Measurements from ENCODE around the gene NPFFR1.

Gene NPFFR1

GRCh38 chr10:70283445-70284399 lies at the start of gene NPFFR1:
TSS of gene NPFFR1 (minus strand) at chr10:70284004. CDS start at chr10:70283676, 328 bp downstream.
- no peak for DNase-seq

GRCh38 chr10:70333268-70333667 lies 49.5 kb upstream of the NPFFR1 start:
- no peak for DNase-seq

GRCh38 chr10:70331486-70332268 lies 47.9 kb upstream of the NPFFR1 start:
- DNase-seq = peak; percentile 34

GRCh38 chr10:70331160-70331485 lies 47.3 kb upstream of the NPFFR1 start:
- DNase-seq = no peak

- no peak for DNase-seq
Measured at GRCh38 chr10:70330671-70331070, 46.9 kb upstream of the NPFFR1 start.

GRCh38 chr10:70328967-70329366 lies 45.2 kb upstream of the NPFFR1 start:
- no peak for DNase-seq

GRCh38 chr10:70328018-70328417 lies 44.2 kb upstream of the NPFFR1 start:
- DNase-seq = no peak

GRCh38 chr10:70324951-70325781 lies 41.4 kb upstream of the NPFFR1 start:
- no peak for DNase-seq

- DNase-seq = no peak
Measured at GRCh38 chr10:70324339-70324861, 40.6 kb upstream of the NPFFR1 start.

GRCh38 chr10:70323697-70324338 lies 40.0 kb upstream of the NPFFR1 start:
- DNase-seq = no peak

- peak; percentile 17 for DNase-seq
Measured at GRCh38 chr10:70323138-70323696, 39.4 kb upstream of the NPFFR1 start.

GRCh38 chr10:70321897-70322890 lies 38.4 kb upstream of the NPFFR1 start:
- no peak for DNase-seq

GRCh38 chr10:70321233-70321632 lies 37.4 kb upstream of the NPFFR1 start:
- DNase-seq = no peak

GRCh38 chr10:70320751-70321150 lies 36.9 kb upstream of the NPFFR1 start:
- no peak for DNase-seq

GRCh38 chr10:70319824-70320223 lies 36.0 kb upstream of the NPFFR1 start:
- DNase-seq = no peak

GRCh38 chr10:70319183-70319582 lies 35.4 kb upstream of the NPFFR1 start:
- DNase-seq = no peak

GRCh38 chr10:70317943-70318318 lies 34.1 kb upstream of the NPFFR1 start:
- DNase-seq = no peak

GRCh38 chr10:70317272-70317942 lies 33.6 kb upstream of the NPFFR1 start:
- no peak for DNase-seq

- no peak for DNase-seq
Measured at GRCh38 chr10:70315815-70316214, 32.0 kb upstream of the NPFFR1 start.

- DNase-seq = no peak
Measured at GRCh38 chr10:70315276-70315675, 31.5 kb upstream of the NPFFR1 start.

Measured in activated CD4-positive, alpha-beta T cell treated with anti-CD3 and anti-CD28 coated beads, Interleukin-10, Interleukin-2, amounts not matched to agents 100 ng/mL and 50 ng/mL, durations not matched to agents 16 hours and 8 hours (primary cell).